Hematopoietic multipotent progenitor cell treated with erythropoietin and hydrocortisone succinate and interleukin-3 and kit ligand, for 8 days (in vitro differentiated cells): ENCODE measurements around the gene OPN4.
"Not testable (repeated sequence)": the region's sequence is repeated elsewhere in the genome, so short reads cannot be mapped to it uniquely, and the experiment has no call there.

Experiments
- DNase-seq: peaks from one replicate; pipeline ENCODE4 v3.0.0-alpha.2; 2015

Gene OPN4, protein sequence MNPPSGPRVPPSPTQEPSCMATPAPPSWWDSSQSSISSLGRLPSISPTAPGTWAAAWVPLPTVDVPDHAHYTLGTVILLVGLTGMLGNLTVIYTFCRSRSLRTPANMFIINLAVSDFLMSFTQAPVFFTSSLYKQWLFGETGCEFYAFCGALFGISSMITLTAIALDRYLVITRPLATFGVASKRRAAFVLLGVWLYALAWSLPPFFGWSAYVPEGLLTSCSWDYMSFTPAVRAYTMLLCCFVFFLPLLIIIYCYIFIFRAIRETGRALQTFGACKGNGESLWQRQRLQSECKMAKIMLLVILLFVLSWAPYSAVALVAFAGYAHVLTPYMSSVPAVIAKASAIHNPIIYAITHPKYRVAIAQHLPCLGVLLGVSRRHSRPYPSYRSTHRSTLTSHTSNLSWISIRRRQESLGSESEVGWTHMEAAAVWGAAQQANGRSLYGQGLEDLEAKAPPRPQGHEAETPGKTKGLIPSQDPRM

DNA sequence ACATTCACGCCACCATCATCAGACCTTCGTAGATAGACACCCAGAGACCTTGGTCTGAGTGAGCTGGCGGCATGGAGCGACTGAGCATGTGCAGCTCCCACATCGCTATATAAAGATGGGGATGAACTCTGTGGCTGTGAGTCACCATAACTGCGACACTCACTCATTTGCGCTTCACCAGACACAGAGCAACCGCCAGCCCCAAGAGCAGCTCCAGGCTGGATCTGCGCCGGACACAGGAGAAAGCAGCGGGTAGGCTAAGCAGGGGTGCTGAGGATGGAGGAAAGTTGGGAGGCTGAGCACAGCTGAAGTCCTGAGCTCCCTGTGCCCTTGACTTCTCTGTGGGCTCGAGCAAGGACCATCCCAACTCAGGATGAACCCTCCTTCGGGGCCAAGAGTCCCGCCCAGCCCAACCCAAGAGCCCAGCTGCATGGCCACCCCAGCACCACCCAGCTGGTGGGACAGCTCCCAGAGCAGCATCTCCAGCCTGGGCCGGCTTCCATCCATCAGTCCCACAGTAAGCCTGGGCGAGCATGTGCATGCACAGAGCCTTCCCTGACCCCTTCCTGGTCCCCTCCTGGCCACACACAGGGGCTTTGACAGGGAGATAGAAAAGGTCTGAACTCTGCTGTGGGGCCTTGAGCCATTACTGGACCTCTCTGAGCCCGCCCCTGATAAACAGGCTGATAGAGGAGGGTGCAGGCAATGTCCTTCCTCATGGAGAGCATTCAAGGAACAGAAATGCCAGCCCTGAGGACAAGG, at the start of gene OPN4:
TSS of gene OPN4 (plus strand) at position 137 of the 762 bp plus-strand sequence. CDS start at position 374, 237 bp downstream.
- no peak for DNase-seq

DNA sequence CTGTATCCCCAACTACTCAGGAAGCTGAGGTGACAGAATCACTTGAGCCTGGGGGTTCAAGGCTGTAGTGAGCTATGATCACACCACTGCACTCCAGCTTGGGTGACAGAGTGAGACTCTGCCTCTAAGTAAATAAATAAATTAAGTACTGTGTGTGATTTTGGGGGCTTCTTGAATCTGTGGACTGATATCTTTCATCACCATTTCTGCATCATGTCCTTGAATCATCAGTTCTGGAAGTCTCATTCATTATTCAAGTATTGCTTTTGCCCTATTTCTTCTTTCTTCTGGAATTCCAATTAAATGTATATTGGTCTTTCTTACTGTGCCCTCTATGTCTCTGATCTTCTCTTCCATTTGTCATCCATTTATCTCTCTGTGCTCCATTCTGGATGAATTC, 46.7 kb upstream of the OPN4 start:
- DNase-seq, result no peak

DNA sequence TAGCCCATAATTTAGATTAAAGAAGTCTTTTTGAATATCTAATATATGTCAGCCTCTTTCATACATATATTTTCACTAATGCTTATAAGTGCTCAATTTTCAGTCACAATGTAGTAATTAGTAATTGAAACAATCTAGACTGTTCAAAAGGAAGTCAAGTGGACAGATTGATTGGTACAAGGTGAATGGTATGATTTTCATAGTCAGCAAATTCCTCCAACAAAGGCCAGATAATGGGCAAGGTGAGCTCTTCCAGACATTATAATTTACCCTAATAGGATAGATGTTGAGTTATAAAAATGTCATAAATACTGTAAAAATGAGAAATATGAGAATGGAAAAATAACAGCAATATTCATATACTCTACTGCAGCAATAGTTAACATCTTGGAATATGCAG, 44.4 kb upstream of the OPN4 start:
- no peak for DNase-seq

DNA sequence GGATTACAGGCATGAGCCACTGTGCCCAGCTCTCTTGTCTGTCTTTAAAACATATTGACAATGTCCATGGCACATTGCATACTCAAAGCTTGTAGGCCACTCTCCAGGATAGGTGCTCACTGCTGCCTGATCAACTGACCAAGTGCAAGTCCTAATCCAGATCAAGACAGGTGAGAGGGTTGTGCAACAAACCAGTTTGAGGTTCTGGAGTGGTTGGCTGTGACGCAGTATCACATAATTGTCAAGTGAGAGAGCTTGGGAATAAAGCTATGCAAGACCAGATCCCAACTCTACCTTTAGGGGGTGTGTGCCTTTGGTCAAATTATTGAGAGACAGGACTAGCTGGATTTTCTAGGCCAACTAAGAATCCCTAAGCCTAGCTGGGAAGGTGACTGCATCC, 43.0 kb upstream of the OPN4 start:
- no peak for DNase-seq

DNA sequence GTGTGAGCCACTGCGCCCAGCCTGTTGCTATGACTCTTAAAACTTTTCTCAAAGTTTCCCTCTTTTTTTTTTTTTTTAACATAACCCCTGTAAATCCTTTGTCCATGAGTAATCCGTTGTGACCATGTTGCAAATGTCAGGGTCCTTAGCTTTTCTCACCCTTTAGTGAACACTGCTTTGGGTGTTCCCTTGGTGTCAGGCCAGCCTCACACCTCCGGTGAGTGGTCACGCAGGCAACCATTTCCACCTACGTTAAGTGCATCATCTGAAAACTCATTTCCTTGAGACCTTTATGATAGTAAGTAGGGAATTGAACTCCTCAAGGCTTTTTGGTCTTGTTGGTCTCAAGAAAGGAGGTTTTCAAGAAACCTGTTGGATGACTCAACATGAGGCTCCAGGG, 41.3 kb upstream of the OPN4 start:
- no peak for DNase-seq

DNA sequence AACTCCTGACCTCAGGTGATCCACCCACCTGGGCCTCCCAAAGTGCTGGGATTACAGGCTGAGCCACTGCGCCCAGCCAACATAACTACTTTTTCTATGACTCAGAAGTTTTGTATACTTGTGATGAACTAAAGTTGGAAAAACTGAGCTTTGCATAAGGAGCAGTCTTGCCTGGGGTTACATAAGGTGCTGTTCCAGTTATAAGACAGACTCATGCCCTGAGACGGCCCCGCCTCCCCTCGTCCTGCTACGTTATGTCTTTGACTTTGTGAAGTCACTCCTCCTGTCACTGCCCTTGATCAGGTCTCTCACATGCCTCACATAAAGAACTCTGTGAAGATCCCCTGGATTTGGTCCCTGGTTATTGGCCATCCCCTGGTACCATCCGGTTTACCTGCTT, 40.4 kb upstream of the OPN4 start:
- DNase-seq, result no peak

DNA sequence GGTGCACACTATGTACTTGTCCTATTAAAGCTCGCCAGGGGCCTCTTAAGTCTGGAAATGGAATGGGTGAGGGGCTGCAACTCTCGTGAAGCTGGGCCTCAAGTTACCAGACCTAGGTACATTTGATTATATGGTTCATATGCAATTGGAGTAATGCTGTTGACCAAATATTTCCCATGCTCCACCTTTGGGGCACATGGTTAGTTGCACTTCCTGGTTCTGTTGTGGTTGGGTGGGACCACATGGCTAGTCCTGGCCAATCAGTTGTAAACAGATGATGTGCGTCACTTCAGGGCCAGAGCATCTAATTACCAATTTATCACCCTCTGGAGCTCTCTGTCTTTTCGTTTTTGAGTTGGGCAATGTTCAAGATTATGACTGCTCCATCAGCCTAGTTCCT, 39.5 kb upstream of the OPN4 start:
- DNase-seq, result peak; percentile 14

DNA sequence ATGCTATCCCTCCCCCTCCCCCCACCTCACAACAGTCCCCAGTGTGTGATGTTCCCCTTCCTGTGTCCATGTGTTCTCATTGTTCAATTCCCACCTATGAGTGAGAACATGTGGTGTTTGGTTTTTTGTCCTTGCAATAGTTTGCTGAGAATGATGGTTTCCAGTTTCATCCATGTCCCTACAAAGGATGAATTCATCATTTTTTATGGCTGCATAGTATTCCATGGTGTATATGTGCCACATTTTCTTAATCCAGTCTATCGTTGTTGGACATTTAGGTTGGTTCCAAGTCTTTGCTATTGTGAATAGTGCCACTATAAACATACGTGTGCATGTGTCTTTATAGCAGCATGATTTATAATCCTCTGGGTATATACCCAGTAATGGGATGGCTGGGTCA, 37.1 kb upstream of the OPN4 start:
- not testable (repeated sequence) for DNase-seq

DNA sequence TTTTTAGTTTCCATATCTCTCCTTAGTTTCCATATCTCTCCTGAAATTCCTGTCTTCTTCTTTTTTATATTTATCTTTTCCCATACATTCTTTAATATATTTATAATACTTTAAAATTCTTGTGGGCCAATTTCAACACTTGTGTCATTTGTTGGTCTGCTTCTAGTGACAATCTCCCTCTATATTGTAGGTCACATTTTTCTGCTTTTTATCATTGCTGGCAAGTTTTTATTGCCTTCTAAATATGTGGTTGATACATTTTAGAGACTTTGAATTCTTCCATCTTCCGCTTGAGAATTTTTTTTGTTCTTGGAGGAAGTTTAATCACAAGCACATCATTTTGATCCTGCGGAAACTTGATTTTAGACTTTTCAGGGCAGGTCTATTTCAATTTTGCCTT, 26.0 kb upstream of the OPN4 start:
- DNase-seq, result no peak

DNA sequence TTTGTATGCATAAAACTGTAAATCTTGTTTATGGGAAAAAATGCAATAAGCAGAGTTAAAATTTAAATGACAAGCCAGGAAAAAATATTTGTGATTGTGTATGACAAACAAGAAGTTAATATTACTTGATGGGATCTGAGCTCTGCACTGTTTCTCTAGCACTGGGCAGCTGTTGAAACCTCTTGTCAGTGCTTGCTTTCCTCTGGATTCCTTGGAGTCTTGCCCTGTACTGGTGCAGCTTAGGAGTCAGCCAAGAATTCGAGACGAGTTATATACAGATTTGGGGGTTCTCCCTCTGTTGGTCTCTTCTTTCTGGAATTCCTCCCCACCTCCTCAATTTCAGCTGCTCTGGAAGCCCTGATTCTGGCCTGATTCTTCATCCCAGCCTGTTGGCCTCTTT, 24.3 kb upstream of the OPN4 start:
- DNase-seq, result no peak

DNA sequence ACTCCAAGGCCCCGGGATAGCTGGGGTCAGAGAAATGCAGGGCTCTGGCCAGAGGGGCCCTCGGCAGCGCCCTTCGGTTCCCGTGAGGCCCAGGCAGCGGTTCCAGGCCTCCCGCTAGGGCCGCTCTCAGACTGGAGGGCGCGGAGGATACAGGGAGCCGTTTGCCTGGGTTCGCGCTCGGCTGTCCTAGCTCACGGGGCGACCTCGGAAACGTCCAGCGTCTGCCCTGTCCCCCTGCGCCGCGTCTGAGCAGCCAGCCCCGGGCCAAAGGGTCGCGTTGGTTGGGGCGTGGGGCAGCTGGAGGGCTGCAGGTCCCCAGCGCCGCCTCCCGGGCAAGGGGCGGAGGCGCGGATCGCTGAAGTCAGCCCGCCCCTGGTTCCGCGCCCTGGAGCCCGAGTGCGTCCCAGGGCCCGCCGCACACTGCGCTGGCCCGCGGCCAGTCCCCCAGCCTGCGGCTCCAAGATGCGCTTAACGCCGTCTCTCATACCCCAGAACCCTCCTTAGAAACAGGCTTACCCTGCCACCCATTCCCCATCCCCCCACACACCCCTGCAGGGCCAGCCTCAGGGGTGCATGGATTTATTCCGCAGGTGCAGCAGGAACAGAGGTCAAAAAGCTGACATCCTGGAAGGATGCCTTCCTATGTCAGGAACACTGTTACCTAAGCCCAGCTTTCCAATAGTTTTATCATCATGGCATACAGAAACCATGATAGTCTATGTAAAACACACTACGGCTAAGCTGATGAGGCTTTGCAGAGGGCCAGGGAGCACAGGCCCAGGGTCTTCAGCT, 22.1 kb upstream of the OPN4 start:
- DNase-seq, result peak; percentile 17

DNA sequence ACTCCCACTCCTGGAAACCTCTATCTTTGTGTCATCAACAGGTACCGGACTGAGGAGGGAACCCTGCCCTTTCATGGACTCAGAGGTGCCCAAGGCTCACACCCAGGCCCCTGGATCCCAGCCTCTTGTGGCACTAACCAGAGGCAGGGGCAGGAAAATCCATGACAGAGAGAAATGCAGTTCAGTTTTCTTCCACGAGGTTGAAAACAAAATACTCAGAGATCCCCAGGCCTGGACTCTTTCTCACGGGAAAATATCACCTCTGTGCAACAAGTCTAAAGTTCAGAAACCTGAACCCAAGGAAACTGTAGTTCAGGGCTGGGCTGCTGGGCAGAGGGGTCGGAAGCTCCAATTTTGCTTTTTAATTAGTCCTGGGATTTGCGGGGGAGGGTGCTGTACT, 21.4 kb upstream of the OPN4 start:
- no peak for DNase-seq

DNA sequence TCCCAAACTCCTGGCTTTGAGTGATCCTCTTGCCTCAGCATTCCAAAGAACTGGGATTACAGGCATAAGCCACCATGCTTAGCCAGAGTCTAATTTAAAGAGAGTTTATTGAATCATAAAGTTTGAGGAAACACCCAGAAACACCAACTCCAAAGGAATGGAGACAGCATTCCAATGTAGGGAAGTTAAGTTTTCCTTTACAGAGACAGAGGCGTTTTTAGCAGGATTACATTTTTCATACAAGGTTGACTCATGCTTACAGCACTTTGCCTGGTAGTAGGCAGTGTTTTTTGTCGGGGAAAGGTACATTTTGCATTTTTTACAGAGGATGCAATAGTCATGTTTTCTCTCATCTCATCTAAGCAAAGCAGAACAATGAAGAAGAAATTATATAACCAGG, 18.9 kb upstream of the OPN4 start:
- no peak for DNase-seq

DNA sequence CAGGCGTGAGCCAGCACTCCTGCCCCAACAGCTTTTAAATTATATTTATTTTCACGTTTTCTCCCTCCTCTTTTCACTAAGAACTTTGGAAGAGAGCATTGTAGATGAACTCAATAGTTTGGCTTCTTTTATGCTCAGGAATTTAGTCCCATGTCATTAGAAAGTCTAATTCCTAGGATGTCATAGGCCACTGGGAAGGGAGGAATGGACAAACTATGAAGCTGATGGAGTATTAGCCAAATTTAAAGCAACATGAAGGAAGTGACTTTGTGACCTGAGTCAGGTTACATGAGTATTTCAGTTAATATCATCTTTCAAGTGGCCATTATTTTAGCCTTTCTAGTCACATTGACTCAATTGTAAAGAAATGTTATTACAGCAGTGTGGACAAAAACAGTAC, 18.0 kb upstream of the OPN4 start:
- no peak for DNase-seq

DNA sequence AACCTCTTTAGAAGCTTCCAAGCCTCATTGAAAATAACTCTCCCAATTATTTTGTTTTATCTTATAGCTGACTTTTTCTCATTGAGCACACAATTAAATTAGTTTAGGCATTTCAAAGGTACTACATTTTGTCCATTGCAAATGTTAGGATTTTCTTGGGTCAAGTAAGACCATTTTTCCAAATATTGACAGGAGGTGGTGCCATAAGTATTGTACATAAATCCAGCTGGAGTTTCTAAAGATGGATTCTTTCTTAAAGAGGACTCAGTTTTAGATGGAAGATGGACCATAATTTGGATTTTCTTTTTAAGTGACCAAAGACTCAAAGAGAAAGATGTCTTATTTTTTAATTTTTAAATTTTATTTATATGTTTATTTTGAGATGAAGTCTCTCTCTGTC, 12.3 kb upstream of the OPN4 start:
- DNase-seq, result peak; percentile 19

DNA sequence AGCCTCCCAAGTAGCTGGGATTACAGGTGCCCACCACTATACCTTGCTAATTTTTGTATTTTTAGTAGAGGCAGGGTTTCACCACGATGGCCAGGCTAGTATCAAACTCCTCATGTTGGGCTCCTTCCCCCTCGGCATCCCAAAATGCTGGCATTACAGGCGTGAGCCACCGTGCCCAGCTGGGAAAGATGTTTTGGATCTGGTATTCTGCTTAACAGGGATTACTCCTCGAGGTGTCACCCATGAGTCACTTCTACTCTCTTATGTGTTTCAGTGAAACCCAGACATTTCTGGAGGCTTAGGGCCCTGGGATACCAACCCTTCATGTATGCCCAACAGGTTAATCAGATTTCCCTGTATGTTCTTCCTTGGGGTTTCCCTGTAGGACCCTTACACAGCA, 11.8 kb upstream of the OPN4 start:
- DNase-seq, result peak; percentile 3

DNA sequence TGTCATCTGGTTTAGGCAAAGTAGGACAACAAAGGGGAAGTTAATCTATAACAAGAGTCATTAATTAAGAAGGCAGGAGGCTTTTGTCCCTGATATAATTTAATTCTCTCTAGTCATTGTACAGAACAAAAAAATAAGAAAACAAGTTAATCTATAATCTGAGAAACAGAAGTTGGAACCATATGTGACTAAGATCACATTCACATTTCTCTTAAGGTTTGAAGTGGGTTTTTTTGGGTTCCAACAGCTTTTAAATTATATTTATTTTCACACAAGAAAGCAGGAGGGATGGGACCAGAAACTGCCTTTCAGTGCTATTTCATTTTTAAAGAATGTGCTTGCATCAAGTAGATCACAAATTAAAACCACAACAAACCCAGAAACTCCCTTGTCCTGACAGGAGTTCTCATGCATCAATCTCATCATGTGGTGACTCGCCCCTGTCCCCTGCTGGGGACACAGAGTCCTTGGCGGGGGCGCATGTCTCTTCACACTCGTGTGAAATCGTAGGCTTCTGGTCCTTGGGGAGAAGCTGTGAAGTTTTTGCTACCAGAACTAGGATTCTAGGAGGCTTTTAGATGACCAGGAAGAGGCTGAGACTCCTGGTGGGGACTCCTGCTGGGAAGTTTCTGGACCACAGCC, 10.1 kb upstream of the OPN4 start:
- DNase-seq, result no peak

DNA sequence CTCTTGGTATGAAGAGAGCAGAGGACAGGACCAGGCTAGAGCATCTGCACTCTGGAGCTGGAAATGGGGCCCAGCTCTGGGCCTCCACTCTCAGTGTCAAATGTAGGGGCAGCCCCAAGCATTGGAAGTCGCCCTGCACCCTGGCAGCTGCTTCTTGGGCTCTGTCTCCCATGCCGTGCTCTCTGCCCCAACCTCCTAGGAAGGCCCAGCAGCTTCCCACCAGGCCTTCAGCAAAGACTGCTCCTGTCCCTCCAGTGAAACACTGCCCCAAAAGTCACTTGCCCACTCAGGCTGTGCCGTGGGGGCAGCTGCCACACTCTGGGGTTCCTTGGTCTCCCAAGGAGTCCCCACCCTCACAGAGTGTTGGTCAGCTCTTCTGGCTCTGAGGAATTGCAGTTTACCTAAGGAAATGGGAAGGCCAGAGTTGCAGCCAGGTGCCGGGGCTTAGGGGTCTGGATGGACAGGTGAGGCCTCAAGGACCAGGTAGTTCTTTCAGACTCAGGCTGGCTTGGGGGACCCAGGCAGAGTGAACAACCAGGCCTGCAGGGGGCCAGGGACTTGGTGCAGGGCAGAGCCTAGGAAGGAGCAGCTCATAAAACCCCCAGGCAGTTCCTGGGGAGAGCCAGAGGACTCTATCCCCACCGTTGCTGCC, 9.4 kb upstream of the OPN4 start:
- no peak for DNase-seq

DNA sequence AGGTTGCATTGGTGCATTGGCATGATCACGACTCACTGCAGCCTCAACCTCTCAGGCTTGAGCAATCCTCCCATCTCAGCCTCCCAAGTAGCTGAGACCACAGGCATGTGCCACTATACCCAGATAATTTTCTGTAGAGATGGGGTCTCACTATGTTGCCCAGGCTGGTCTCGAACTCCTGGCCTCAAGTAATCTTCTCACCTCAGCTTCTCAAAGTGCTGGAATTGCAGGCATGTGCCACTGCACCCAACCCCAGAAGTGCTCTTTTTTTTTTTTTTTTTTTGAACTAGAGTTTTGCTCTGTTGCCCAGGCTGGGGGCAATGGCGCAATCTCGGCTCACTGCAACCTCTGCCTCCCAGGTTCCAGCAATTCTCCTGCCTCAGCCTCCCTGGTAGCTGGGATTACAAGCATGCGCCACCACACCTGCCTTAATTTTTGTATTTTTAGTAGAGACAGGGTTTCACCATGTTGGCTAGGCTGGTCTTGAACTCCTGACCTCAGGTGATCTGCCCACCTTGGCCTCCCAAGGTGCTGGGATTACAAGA, 8.7 kb upstream of the OPN4 start:
- not testable (repeated sequence) for DNase-seq

DNA sequence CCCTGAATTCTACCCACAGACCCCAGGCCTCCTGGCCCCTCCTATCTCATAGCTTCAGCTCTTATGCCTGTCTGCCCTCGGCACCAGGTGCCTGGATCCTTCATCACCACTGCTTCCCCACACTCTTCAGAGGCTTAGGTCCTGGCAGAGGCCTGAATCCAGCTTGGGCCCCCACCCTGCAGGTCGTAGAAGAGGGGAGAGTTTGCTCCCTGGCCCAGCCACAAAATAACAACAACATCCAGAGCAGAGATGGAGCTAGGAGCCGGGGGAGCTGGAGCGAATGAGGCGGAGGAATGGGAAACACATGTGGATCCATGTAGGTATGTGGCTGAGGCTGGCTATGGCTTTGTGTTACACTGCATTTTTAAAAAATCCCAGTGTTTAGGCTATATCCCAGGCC, 7.8 kb upstream of the OPN4 start:
- DNase-seq, result no peak

DNA sequence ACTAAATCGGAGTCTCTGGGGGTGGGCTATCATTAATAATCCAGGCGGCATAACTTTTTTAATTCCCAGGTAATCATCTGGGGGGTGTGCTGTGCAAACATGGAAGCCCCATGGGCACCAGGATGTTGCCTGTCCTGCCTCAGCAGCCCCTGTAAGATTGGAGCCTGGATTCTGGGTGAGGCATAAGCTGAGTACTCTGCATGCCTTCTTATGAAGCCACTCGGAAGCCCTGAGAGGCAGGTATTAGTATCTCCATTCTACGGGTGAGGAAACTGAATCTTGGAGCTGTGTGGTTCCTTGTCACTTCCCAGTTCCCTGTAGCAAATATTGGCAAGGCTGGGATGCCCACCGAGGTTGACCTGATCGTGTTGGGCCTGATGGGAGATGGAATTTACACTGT, 7.4 kb upstream of the OPN4 start:
- DNase-seq, result no peak
